Astrocyte of the spinal cord (primary cell): Measurements from ENCODE around the gene AGPAT2.

ENCODE experiments used
- DNase-seq: peaks from one replicate; pipeline ENCODE4 v3.0.0; 2011; ENCODE audit warnings: low read depth, low spot score
- H3K4me3 ChIP-seq: 2 replicates; pipeline ENCODE4 v1.5.1; 2011; ENCODE audit warnings: low read depth, mild to moderate bottlenecking, low read length, moderate library complexity
- in situ Hi-C: cut with HindIII; loops from 2 replicates; pipeline ENCODE4 v1.10.0; 2017; ENCODE audit warnings: low sequenced_read_pairs
- TF ChIP-seq, protein P1 (sequence below): IDR thresholded peaks from 2 replicates; pipeline ENCODE4 v1.5.1; 2012; ENCODE audit warnings: low read depth, mild to moderate bottlenecking, low read length, inconsistent platforms

The AGPAT2 gene

DNA sequence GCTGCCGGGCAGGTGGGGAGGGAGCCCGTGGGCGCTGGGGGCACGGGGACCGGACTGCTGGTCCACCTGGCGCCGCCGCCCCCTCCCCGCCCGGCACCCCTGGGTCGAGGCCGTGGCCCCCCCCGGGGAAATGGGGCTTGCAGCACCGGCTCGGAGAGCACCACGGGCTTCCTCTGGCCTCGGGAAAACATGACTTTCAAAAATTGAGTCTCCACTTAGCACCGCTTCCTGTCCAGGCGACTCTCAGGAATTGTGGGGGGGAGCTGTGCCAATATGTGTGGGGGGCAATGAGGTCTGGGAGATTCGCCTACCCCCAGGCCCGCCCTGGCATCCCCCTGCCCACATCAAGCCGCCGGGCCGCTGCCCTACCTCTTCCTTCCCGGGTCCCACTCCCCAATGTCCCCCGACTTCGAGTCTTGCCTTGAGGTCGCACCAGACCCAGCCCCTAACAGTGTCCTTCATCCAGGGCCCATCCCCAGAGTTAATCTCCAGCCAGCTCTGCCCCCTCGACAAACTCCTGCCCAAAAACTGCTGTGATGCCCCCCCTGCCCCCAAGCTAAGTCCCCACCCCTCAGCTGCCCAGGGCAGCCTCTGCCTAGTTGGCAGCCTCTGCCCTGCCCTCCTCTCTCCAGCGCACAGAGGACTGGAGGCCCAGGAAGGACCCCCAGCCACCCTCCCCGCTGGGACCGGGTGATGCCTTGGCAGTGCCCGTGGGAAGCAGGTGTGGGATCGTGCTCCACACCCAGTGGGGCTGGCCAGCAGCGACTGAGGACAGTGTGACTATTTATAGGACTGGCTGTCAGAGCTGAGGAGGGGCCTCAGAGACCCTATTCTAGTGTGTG lies 20.7 kb downstream of the AGPAT2 start:
- in situ Hi-C loops: no loop called here
- H3K4me3 ChIP-seq: no peak overlapping the region
- DNase-seq: no peak
- TF ChIP-seq, protein P1, sequence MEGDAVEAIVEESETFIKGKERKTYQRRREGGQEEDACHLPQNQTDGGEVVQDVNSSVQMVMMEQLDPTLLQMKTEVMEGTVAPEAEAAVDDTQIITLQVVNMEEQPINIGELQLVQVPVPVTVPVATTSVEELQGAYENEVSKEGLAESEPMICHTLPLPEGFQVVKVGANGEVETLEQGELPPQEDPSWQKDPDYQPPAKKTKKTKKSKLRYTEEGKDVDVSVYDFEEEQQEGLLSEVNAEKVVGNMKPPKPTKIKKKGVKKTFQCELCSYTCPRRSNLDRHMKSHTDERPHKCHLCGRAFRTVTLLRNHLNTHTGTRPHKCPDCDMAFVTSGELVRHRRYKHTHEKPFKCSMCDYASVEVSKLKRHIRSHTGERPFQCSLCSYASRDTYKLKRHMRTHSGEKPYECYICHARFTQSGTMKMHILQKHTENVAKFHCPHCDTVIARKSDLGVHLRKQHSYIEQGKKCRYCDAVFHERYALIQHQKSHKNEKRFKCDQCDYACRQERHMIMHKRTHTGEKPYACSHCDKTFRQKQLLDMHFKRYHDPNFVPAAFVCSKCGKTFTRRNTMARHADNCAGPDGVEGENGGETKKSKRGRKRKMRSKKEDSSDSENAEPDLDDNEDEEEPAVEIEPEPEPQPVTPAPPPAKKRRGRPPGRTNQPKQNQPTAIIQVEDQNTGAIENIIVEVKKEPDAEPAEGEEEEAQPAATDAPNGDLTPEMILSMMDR: no peak

DNA sequence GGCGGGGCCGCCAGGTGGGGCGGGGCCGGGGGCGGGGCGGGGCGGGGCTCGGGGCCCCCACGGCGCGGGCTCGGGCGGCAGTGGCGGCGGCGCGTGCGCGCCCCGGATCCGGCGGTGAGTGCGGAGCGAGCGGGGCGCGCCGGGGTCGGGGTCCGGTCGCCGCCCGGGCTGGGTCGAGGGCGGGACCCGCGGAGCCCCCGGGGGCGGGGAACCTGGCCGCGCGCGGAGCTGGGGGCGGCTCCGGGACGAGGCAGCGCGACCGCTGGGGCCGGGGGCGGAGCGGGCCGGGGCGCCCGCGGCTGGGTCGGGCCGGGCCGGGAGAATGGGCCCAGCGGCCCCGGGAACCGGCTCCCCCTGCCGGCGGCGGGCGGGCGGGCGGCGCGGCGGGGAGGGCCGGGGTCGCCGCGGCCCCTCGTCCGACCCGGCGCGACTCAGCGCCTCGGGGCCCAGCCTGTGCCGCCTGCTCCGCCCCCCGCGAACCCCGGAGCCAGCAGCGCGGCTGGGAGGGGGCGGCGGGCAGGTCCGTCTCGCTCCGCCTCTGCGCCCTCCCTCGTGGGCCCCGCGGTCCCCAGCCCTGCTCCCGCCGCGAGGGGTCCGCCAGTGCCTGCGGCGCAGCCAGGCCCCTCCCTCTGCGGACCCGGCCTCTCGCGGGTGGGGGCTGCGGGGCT lies 21.4 kb downstream of the AGPAT2 start:
- TF ChIP-seq, protein P1: no peak
- peak overlapping the region; percentile 17 for H3K4me3 ChIP-seq
- in situ Hi-C loops: no loop called here
- no peak for DNase-seq

DNA sequence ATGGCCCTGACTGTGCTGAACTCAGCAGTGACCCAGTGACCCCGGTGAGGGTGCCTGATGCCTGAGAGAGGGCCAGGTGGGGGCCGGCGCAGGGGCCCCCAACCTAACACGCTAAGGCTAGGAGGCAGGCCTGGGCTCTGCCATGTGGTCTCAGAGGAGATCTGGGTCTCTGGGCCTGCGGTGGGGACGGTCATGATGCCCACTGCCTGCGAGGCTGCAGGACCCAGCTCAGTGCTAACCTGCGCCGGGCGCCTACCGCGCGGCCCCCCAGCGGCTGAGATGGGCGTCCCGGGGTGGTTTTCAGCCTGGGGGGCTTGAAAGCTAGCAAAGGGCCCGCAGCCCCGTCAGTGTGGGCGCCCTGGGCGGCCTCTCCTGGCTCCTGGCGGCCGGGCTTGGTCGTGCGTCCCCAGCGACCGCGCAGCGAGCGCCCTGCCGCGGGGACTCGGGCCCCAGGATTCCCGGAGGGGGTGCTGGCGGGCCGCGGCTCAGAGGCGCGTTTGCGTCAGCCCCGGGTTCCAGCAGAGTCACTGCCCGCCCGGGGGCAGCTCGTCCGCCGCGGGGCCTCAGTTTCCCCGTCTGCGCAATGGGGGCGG lies 22.1 kb downstream of the AGPAT2 start:
- DNase-seq: no peak
- TF ChIP-seq, protein P1: peak; percentile 16
- in situ Hi-C loops: no loop called here
- H3K4me3 ChIP-seq: peak overlapping the region; percentile 17

DNA sequence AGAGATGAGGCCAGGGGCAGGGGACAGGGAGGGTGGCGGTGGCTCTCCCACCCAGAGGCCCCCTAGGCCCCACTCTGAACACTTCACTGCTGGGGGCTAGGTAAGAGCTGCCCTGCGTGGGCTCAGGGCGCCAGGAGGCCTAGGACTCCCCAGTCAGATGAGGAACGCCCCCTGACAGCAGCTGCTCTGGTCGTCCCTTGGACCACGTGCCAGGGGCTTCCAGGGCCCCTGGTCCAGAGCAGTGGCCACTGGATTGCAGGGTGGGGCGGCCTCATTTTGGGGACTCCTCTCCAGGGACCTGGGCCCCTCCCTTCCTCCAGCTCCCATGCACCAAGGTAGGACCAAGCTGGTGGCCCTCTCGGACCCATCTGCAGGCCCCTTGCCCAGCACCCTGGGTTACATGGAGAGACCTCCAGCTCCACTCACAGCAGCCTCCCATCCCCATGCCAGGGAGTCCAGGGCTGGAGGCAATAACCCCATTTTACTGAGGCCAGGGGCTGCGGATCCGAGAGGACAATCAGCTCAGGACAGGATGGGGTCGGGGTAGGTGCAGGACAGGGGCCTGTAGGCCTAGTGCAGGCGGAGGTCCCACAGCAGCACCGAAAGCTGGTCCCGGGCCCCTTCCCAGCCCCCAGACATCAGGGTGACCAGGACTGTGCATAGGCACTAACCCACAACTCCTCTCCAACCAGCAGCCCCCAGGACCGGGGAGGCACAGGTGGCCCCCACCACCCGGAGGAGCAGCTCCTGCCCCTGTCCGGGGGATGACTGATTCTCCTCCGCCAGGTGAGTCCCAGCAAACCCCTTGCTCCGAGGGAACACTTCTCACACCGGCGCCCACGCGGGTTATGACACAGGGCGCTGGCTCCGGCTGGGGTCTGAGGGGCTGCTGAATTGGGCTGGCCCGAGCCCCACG lies 23.0 kb downstream of the AGPAT2 start:
- in situ Hi-C loops: no loop called here
- TF ChIP-seq, protein P1: no peak
- no peak overlapping the region for H3K4me3 ChIP-seq
- DNase-seq: no peak

DNA sequence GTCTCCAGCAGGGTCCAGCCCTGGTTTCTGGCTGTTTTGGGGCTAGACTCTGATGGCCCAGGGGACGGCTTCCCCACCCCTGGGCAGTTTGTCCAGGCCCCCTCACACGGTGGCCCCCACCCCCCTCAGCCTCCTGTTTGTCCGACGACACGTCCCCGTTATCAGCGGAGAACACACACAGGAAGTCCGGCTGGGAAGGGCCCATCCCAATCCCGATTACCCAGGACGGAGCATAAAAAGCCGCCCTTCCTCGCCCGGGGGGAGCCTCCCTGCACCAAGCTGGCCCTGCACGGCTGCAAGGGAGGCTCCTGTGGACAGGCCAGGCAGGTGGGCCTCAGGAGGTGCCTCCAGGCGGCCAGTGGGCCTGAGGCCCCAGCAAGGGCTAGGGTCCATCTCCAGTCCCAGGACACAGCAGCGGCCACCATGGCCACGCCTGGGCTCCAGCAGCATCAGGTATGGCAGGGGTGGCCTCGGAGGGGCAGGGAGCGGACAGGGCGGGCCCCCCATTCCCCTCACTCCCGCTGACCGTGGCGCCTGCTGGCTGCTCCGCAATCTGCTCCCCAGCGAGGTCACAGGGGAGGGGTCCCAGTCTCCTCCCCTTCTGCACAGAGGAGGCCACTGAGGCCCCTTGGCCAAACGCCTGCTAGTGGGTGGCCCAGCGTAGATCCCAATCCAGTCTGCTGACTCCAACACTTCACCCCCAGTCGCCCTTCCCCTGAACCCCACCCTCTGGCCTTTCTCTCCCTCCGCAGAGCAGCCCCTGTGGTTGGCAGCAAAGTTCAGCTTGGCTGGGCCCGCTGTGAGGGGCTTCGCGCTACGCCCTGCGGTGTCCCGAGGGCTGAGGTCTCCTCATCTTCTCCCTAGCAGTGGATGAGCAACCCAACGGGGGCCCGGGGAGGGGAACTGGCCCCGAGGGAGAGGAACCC lies 24.3 kb downstream of the AGPAT2 start, which contains the start of gene EGFL7:
EGFL7 (plus strand) TSS at position 261 of the 926 bp plus-strand sequence. CDS start 5,367 bp downstream, outside the sequence.
- H3K4me3 ChIP-seq: no peak within 1 kb of the TSS
- in situ Hi-C loops: no loop called here
- TF ChIP-seq, protein P1: no peak
- DNase-seq: no peak
